K562 treated with DMSO at 1 percent for 24 hours (cell line): Measurements from ENCODE around the gene ABHD17C. TPM values are rescaled to one million over a fixed set of nuclear protein-coding genes. Genes with fewer than 3 reads are reported as not detected.

Experiments used
- total RNA-seq: library from RNA; unstranded; fragments of 300-600 nt; gene quantifications from 2 replicates; pipeline ENCODE4 v1.2.3, GENCODE V29; 2022; ENCODE audit warnings: low read depth; ENCODE audit not compliant: insufficient read depth

ABHD17C gene
- 0.64 and 0.69 TPM in 2 replicates for total RNA-seq

GRCh38 chr15:80695099-80695910 lies at the start of gene ABHD17C:
Gene ABHD17C, plus strand, starts transcription at chr15:80695310. Its CDS starts 120 bp downstream, at chr15:80695430.

GRCh38 chr15:80778964-80779657 lies 84.0 kb downstream of the ABHD17C start, which contains the start of gene CEMIP:
Gene CEMIP, plus strand, starts transcription at chr15:80779370. Its CDS starts 94,510 bp downstream, at chr15:80873880.

Other genes starting within 250 kb of the ABHD17C start
- gene CEMIP, start 84.1 kb downstream of the ABHD17C start, total RNA-seq: not detected in 2 replicates